ENCODE data around the gene YAP1.

- TF ChIP-seq CTCF (IDR thresholded peaks at IDR 0.05) (no peak), POLR2A (IDR thresholded peaks at IDR 0.05) (no peak)
Measured at GRCh38 chr11:102168481-102168880, 58.2 kb downstream of the YAP1 start.
